HG03442 (cell line): ENCODE measurements around the gene TBC1D4.
A peak's percentile ranks its signal among the peaks of the same experiment; 100 is the strongest.
"Not testable (repeated sequence)": the region's sequence is repeated elsewhere in the genome, so short reads cannot be mapped to it uniquely, and the experiment has no call there.

Source experiments
- ATAC-seq: cut with Tn5 transposase; IDR thresholded peaks from one replicate; pipeline ENCODE4 v1.9.1; 2021; ENCODE audit warnings: mild to moderate bottlenecking, moderate library complexity; ENCODE audit not compliant: unreplicated experiment

TBC1D4 gene

GRCh38 chr13:75327135-75327510 lies 154.8 kb downstream of the TBC1D4 start:
- ATAC-seq = no peak

DNA sequence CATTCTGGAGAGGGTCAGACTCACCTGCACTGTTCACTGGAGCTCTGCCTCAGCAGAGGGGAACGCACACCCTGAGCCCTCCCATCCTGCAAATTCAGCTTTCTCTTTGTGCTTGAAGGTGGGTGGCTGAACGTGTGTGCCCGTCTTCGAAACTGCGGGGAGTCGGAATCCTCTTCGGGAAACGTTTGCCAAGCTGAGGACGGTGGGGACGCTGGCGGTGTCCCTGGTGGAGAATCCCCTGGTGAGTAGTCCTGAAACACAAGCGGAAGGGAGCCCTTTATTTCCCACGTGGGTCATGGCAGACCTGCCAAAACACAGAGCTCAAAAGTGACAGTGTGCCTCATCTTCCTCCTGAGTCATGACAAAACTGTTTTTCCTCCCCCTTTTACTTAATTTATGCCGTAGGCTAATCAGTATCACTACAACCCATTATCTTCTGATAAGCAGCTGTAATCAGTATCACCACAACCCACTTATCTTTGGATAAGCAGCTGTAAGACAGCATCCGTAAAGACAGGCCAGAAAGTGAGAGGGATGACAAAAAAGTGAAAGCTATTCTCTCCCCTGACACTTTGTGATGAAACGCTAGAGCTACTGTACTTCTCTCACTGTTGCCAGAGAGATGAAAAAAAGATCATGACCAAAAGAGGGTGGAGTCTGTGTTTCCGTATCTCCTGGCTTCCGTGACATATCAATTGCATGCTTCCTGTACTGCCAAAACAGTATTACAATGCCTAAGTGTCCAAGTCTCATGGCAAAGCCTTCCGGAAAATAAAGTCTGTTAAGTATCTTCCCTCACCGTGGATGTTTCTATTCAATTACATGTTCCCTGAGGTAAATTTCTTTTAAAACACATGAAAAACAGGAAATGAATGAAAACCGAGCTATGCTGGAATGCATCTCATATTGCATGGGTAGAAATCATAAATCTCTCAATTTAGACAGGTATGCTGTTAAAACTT lies 155.5 kb downstream of the TBC1D4 start:
- ATAC-seq = peak; percentile 85

DNA sequence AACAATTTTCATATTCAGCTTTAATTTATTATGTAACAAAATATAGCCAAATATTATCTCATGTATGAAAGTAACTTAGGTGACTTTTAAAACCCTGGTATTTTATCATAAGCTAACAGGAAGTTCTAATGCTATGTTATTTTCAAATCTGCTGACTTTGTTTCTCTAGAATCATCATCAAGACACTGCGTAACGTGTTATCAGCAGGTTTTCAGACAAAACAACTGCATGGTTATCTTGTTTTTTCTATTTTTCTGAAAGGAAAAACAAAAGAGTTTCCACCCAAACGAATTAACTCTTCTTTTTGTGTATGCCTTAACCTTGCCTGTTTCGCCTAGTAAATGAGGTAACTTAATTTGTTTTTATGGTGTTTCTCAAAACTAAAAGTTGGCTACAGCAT lies 156.3 kb downstream of the TBC1D4 start:
- no peak for ATAC-seq

GRCh38 chr13:75324413-75324940 lies 157.5 kb downstream of the TBC1D4 start:
- no peak for ATAC-seq

- no peak for ATAC-seq
Observed at GRCh38 chr13:75321084-75321483, 160.9 kb downstream of the TBC1D4 start.

GRCh38 chr13:75319254-75319653 lies 162.7 kb downstream of the TBC1D4 start:
- ATAC-seq = no peak

GRCh38 chr13:75318138-75318833 lies 163.7 kb downstream of the TBC1D4 start:
- ATAC-seq = peak; percentile 59

DNA sequence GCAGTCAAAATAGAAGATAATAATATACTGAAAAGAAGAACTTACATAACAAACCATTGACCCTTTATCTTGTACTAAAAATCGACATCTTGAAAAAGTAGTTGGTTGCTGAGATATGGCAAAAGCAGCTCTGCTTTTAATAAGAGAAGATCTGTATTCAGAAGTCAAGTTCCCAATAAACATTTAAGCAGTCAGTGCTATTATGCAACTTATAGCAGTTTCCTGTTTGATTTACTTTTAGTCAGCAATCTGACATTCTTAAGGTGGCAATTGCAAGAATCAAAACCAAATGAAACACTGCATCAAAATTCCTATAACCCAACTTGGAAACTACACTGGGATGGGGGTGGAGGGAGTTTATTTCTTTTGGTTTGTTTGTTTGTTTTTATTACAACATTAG lies 165.5 kb downstream of the TBC1D4 start:
- ATAC-seq = no peak

DNA sequence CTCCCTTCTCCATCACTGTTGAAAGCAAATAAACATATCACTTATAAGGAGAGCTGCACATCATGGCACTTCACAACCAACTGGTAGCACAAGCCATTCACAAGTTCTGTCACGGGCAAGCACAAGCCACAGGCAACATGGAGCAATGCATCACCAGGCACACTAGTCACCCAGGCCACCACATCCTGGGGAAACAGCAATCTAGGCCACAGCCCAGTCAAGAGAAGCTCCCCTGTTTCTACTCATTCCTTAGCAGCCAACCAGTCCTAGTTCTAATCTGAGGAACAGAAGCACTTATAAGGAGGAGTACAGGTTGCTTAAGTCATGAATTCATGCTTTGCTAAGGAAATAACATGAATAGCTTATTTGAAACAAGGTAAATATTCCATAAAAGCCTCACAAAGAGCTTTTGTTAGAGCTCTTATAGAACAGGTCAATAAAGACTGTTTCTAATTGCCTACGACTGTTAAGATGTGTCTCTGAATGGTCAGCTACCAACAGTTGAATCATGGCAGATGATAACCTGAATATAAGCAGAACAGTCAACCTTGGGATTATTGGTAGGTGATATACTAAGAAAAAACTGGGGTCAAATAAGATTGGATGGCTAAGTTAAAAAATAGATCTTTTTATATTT lies 169.0 kb downstream of the TBC1D4 start:
- ATAC-seq = peak; percentile 72

- peak; percentile 33 for ATAC-seq
Observed at GRCh38 chr13:75309981-75310580, 171.9 kb downstream of the TBC1D4 start.

DNA sequence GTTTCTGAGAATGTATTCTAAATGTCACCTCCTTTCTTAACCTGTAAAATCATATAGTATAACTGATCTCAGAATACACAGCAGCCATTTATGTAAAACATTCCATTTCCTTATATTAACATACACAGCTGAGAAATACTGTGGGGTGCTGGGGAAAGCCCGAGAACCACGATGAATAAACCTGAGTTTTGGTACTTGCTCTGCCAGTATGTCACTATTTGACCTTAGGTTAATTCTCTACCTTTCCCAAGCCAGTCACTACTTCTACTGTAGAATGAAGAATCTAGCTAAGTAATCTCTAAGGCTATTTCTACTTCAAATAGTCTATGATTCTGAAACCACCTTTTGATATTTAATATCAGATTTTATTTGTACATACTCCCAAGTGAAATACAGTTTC lies 173.7 kb downstream of the TBC1D4 start:
- peak; percentile 35 for ATAC-seq

DNA sequence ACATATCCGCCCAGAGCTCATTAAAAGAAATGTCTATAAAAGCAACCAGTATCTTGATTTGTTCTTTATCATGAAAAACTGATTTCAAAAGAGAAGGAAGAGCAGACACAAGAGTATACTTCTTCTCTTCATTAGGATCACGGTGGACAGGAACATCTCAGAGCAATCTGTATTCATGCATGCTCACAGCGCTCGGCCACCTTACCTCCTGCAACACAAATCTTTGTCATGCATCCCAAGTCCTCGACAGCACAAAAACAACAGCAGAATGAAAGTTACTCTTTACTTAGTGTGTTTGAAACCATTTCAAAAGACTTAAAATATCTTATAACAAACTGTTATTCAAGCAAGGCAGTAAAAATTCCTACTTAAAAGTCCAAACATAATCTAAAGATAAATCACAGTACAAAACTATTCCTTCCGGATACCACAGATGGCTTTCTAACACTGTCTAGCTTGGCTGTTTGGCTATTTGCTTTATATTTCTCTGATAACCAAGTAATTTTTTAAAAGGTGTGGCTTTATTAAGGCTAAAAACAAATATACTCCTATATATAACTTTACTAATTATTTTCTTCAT lies 174.5 kb downstream of the TBC1D4 start:
- ATAC-seq = no peak

DNA sequence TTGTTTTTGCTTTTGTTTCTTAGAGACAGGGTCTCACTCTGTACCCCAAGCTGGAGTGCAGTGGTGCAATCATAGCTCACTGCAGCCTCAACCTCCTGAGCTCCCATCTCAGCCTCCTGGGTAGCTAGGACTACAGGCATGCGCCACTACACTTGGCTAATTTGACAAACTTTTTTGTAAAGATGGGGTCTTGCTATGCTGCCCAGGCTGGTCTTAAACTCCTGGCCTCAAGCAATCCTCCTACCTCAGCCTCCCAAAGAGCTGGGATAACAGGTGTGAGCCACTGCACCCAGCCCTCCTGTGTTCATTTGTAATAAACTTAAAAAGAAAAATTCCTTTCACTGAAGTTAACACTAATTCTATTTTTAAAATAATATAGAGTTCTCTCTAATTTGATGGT lies 175.0 kb downstream of the TBC1D4 start:
- ATAC-seq = not testable (repeated sequence)

DNA sequence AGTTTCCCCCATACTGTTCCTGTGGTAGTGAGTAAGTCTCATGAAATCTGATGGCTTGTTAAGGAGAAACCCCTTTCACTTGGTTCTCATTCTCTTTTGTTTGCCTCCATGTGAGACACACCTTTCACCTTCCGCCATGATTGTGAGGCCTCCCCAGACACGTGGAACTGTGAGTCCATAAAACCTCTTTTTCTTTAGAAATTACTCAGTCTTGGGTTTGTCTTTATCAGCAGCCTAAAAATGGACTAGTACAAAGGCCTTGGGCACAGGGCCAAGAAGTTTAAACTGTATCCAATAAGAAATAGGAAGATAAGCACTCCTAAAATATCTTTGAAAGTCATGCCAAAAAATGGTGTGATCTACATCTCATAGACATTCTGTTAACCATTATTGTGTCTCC lies 176.9 kb downstream of the TBC1D4 start:
- no peak for ATAC-seq

- ATAC-seq = no peak
Observed at GRCh38 chr13:75303263-75303662, 178.7 kb downstream of the TBC1D4 start.

DNA sequence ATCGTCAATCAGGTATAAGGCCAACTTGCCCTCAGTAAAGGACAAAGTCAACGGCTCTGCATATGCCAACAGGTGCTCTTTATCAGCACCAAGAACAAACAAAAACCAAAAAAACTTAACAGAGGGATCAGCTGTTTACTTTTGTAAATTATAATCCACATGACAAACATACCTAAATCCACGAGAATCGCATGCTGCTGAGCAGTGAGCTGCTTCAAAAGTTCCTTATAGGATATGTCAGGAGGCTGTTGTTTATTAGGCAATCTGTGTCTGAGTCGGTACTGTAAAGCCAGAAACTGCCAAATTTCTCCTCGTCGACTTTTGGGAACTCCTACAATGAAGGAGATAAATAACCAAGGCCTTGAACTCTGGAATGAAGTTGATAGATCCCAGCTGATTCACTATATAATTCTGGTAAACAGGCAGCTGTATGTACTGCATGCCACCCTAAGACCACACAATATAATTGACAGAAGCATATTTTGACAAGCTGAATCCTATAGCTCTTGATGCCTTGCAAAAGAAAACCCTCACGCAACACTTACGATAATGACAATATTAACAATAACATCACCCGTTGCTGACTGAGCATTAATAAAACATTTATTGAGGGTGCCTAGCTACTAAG lies 179.8 kb downstream of the TBC1D4 start:
- no peak for ATAC-seq

DNA sequence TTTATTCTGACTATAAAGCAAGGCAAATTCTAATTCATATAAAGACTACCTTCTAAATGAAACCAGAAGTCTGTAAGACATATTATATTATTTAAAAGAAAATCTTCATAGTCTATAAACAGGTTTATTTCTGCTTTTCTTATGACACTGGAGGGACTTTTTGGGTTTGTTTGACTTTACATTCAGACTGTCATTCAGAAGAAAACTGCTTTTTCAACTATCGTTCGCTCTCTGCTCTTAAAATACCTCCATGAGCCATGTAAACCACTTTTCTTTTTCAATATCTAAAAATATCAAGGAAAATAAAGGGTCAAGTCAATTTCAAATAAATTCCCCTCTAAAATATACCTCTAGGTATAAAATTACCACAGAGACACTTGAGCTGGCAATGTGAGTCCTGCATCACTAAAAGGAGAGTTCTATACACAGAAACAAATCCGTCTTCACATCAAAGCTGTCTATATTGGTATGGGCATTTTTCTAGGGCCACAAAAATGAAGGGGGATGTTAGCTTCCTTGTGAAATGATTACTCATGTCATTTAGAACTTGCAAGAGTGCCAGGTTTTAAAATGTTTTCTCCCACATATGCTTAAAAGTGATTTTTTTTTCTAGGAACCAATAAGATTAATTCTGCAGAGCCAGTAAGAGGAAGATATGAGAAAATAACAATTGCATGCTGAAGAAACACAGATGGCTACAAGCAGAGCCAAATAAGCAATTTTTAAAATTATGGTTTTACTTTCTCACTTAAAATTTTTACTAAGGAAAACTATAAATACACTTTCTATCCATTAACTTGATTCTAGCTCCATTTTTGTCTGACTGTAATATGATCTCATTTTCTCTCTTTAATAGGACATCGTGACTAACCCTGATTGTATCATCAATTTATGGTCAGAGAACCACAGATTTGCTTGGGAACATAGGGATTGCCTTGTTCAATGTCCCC lies 181.8 kb downstream of the TBC1D4 start:
- ATAC-seq = peak; percentile 82

DNA sequence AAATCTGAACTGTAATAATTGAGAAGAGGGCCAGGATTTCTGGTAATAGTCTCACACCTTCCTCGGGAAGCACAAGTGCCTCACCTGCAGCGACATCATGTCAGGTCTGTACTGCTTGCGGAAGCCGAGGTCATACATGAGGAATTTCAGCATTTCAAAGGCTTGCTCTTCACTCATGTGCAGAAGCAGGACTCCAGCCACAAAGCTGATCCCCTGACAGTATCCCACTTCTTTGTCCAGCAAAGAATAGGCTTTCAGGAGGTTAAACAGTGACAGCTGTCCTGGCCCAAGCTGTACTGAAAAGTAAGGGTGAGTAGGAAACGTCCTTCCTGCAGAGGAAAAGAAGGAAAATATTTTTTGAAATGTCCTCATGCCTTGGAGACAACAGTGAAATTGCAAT lies 182.7 kb downstream of the TBC1D4 start:
- no peak for ATAC-seq

- no peak for ATAC-seq
Observed at GRCh38 chr13:75296641-75297040, 185.3 kb downstream of the TBC1D4 start.
